COLO668 (cell line): Measurements from ENCODE around the gene MUCL3.
A peak's percentile ranks its signal among the peaks of the same experiment; 100 is the strongest.
"Not testable (repeated sequence)": the region's sequence is repeated elsewhere in the genome, so short reads cannot be mapped to it uniquely, and the experiment has no call there.

Experiments
- DNase-seq: peaks from one replicate; lab custom pipeline; 2025; ENCODE audit not compliant: unreplicated experiment; lab: John Stamatoyannopoulos, UW

Gene MUCL3

GRCh38 chr6:30912746-30913520 is 27.8 kb upstream of the MUCL3 start:
- DNase-seq = no peak

GRCh38 chr6:30913721-30914075 is 27.1 kb upstream of the MUCL3 start:
- no peak for DNase-seq

- peak; percentile 90 for DNase-seq
Observed at GRCh38 chr6:30914076-30914853, 26.5 kb upstream of the MUCL3 start, which contains the start of gene VARS2. TSS of gene VARS2 (plus strand) at chr6:30914238. CDS start at chr6:30914837, 599 bp downstream.

GRCh38 chr6:30914854-30915590 is 25.8 kb upstream of the MUCL3 start:
- DNase-seq = peak; percentile 9

GRCh38 chr6:30915591-30915946 is 25.2 kb upstream of the MUCL3 start:
- peak; percentile 4 for DNase-seq

GRCh38 chr6:30917041-30917440 is 23.7 kb upstream of the MUCL3 start:
- DNase-seq = no peak

DNA sequence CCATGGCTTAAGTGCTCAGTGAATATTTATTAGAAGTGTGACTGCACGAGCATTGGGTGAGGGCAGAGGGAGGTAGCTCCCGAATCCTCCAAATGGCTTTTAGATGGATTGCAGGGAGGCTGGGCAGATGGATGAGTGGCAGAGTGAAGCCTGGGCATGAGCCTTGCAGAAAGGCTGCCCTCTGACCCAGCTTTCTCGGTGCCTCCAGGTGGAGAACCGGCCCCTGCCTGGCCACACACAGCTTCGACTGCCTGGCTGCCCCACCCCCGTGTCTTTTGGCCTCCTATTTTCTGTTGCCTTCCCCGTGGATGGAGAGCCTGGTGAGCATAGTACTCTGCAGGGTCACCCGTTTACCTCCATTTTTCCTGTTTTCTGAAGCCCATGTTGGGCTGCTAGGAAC is 23.3 kb upstream of the MUCL3 start:
- no peak for DNase-seq

GRCh38 chr6:30918670-30919069 is 22.1 kb upstream of the MUCL3 start:
- no peak for DNase-seq

DNA sequence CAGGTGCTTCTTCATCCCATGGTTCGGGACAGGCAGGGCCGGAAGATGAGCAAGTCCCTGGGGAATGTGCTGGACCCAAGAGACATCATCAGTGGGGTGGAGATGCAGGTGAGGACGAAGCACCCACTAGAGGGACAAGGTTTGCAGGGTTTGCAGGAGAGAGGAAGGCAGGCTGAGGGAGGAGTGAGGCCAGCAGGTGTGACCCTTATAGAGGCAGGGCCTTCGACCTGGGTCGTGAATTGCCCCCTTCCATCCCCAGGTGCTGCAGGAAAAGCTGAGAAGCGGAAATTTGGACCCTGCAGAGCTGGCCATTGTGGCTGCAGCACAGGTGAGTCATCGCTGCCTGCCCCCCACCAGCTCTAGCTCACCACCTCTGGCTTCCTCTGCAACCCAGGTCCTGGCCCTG is 18.3 kb upstream of the MUCL3 start:
- DNase-seq = no peak

- not testable (repeated sequence) for DNase-seq
Observed at GRCh38 chr6:30924040-30924627, 16.6 kb upstream of the MUCL3 start.

- no peak for DNase-seq
Observed at GRCh38 chr6:30926644-30927043, 14.1 kb upstream of the MUCL3 start.

- DNase-seq = not testable (repeated sequence)
Observed at GRCh38 chr6:30927080-30927479, 13.7 kb upstream of the MUCL3 start.

- no peak for DNase-seq
Observed at GRCh38 chr6:30928677-30929076, 12.1 kb upstream of the MUCL3 start.

GRCh38 chr6:30930506-30930905 is 10.3 kb upstream of the MUCL3 start:
- no peak for DNase-seq

GRCh38 chr6:30931272-30931671 is 9.5 kb upstream of the MUCL3 start:
- no peak for DNase-seq

DNA sequence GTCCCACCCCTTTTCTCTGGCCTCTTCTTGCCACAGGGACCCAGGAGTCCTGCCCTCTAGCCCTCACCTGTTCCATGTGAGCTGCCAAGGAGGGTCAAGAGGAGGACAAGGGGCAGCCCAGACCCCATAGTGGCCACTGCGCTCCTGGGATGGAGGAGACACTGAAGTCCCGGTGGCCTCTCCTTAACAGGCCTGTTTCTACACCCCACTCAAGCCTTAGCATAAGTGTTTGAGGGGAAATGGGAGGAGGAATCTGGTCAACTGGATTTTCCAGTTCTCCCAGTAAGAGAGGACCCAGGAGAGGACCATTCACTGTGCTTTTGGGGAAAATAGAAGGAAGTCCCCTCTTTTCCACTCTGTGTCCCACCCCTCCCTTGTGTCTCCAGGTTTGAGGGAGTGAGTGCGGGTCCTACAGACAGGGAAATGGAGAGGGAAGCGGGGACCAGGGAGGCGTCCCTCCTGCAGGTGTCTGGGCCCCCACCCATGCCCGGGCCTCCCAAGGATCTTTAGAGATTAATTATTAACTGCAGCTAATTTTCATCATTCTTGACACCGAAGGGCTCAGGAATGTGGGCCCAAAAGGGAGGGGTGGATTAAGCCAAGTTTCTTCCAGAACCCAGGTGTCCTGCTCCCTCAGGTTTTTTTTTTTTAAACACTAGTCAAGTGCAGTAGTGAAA is 8.7 kb upstream of the MUCL3 start, which contains the start of gene SFTA2:
Gene SFTA2 (minus strand): TSS at position 202 of the 677 bp plus-strand sequence. CDS start 74 bp downstream, at position 128.
- DNase-seq = no peak

DNA sequence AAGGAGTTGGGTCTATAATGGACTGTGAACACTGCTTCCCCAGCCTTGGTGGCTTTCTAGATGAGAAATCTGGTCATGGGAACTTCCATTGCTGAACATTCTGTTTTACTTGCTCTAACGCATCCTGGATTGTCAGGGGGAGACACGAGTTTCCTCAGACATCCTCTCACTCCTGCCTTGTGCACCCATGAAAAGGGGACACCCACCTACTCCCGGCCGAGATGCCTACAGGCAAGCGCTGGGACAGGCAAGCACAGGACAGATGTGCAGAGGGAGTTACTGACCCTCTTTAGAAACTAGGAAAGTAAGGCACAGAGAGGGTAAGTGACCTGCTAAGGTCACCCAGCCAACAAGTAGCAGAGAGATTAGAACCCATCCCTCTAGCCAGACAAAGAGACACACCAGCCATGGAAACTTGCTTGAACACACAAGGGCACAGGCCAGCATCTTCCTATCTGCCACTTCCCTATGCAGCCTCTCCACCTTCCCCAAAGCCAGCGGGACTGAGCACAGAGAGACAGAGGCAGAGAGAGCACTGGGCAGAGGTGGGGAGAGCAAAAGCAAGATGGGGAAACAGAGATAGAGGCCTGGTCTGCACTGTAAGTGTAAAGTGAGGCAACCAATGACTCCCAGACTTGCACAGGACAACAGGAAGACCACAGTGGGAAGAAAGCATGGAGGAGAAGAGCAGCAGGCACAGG is 8.0 kb upstream of the MUCL3 start:
- DNase-seq = no peak

- no peak for DNase-seq
Observed at GRCh38 chr6:30935018-30935417, 5.8 kb upstream of the MUCL3 start.

DNA sequence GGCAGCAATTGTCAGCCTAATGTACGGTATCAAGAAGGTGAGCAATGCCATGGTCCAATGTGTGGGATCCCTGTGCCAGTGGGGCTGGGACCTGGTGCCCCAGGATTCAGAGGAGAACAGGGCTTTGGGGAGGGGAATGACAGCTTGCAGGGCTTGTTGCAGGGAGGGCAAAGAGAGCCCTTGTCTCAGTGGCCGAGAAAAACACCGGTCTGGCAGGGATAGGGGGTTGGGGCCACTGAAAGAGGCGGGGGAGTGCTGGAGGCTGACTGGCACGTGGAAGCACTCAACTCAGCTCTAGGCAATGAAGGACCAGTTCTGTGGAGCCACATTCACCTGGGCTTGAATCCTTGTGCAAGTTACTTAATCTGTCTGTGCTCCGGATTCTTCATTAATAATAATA is 3.5 kb upstream of the MUCL3 start:
- no peak for DNase-seq

DNA sequence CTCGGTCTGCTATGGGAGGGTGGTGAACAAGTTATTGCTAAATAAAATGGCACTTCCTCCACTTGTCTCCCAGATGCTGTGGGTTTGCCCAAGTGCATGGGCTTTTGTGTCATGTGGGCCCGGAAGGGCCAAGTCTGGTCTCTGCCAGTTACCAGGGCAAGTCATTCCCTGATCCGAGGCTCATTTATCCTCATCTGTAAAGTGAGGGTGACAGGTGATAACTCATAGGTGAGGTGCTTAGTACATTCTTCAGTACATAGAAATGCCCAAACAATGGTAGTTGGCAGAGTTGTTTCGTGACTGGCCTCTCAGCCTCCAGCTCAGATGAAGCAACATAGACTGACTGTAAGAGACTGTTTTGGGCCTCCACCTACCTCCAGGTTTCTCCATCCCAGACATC is 2.0 kb upstream of the MUCL3 start:
- DNase-seq = no peak
